CD4-positive, alpha-beta T cell treated with Interleukin-15 for 4 hours (primary cell): ENCODE results near the gene KCTD4.

Experiments used
- DNase-seq: peaks from one replicate; pipeline ENCODE4 v3.0.0-alpha.2; 2020; ENCODE audit warnings: low spot score

The KCTD4 gene

DNA sequence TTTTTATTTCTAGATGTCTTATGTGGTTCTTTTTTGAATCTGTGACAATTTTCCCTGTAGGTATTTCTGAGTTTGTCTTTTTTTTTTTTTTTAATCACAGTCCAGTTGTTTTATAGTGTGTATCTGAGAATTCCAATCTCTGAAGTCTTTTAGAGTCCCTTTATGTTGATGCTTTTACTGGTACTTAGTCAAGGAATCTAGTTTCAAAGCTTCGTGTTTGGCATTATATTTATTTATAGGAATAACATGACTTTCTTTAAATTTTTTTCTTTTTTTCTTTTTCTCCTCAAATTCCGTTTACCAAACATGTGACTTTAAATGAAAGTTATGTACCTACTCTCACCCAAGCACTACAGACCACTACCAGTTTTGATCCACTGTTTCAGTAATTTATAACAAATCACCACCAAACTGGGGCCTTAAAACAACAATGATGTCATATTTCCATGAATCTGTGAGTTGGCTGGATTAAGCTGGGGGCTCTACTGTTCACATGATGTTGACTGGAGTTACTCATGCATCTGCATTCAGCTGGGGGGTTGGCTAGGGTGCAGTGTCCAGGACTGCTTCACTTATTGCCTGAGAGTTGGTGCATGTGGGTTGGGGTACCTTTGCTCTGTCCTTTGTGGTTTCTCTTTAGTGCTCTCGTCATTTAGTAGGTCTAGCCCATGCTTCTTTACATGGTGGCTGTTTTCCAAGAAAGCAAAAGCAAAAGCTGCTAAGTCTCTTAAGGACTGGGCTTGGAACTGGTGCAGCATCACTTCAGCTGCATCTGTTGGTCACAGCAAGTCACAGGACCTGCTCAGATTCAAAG is 22.3 kb downstream of the KCTD4 start:
- DNase-seq, result no peak

DNA sequence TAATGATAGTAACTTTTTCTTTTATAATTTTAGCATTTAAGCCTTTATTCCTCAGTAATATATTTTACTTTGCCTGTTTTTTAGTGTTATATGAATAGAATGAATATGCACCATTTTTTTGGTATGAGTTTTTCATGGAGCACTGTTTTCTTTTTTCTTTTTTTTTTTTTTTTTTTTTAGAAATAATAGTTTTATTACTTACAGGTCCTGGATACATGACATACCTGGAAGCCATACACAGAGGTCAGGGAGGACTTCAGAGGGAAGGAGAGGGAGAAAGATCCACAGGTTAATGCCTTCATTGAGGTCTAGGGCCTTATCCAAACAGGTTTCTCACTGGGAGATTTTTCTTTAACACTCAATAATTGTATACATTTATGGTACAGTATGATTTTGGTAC is 26.4 kb downstream of the KCTD4 start:
- no peak for DNase-seq

DNA sequence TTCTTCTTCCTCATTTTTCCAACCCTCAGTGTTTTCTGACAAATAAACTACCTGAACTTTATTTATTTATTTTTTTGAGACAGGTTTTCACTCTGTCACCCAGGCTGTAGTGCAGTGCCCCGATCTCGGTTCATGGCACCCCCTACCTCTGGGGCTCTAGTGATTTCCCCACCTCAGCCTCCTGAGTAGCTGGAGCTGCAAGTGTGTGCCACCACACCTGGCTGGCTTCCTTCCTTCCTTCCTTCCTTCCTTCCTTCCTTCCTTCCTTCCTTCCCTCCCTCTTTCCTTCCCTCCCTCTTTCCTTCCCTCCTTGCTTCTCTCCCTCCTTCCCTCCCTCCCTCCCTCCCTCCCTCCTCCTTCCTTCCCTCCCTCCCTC is 32.3 kb downstream of the KCTD4 start:
- no peak for DNase-seq

DNA sequence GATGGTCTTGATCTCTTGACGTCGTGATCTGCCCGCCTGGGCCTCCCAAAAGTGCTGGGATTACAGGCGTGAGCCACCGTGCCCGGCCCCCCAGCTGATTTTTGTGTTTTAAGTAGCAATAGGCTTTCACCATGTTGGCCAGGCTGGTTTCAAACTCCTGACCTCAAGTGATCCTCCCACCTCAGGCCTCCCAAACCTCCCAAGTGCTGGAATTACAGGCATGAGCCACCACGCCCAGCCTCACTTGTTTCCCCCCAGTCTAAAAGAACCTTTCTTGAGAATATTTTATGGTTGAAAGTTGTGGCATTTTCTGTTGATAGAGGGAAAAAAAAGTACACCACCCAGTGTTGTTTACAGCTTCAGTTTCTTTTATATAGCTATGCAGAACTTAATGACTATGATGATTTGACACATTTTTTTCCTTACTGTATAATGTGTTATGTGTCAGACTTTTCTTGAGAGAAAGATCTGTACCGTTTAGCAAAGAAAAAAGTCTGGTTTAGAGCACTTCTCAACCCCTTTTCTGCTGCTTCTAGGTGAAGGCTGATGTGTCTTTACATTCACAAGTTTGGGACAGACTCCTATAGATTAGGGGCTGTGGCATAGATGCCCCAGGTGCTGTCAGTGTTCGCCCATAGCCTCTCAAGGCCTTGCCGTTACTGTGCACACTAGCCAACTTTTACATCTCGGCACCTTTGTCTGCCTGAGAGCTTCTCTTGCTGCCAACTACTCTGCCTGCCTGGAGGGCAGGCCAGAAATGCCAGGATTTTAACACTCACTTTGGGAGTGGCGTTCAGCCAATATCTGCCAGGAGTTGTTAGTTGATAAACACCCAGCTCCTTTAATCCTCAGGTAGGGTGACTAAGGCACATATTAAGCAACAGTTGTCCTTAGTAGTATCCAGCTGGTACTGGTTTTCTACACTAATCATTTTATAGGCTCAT is 33.0 kb downstream of the KCTD4 start:
- no peak for DNase-seq

DNA sequence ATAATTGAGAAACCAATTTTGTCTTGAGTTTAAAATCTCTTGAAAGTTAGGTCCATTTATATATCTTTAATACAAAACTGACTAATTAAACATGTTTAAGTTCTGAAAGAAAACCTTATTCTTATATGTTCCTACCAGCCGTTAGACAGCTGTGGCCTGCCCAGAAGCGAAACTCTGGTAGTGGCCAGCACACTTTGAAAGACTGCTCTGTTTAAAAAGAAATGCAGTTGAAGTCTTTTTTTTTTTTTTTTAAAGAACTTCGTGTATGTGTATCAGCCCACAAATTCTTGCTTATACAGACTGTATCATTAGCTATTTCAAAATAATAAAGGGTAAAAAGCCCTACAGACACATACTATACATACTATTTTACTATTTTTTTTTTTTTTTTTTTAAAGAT is 34.0 kb downstream of the KCTD4 start:
- no peak for DNase-seq

DNA sequence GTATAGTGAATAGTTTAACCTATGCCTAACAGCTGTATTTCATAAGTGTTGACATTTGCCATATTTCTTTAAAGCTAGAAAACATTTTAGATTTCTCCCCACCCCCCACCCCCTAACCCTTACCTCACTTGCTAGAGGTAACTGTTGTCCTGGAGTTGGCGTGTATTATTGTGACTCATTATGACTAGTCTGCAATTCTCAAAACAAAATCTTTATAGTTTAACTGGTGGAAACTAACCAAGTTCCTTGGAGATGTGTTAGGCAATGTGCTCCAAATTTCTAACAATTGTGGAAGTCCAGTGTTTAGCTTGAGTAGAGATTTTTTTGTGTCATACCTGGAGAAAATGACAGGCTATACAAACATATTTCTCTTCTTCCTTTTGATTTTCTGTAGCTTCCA is 38.0 kb downstream of the KCTD4 start:
- no peak for DNase-seq

DNA sequence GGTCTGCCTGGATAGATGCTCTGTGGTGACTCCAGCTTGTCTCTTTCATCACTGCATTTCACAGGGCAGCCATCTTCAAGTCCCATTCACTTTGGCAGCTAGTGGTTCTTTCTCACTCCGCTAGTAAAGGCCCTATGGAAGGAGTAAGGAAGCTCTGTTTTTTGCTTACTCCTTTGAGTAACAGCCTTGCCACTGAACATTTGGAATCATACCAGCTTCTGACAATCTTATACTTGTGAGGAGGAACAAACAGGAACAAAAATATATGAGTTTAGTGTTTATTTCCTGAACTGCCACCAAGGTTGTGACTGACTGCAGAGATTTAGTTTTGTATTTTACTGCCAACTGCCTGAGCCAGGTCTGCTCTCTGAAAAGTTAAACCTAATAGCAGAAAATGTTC is 38.7 kb downstream of the KCTD4 start:
- no peak for DNase-seq

DNA sequence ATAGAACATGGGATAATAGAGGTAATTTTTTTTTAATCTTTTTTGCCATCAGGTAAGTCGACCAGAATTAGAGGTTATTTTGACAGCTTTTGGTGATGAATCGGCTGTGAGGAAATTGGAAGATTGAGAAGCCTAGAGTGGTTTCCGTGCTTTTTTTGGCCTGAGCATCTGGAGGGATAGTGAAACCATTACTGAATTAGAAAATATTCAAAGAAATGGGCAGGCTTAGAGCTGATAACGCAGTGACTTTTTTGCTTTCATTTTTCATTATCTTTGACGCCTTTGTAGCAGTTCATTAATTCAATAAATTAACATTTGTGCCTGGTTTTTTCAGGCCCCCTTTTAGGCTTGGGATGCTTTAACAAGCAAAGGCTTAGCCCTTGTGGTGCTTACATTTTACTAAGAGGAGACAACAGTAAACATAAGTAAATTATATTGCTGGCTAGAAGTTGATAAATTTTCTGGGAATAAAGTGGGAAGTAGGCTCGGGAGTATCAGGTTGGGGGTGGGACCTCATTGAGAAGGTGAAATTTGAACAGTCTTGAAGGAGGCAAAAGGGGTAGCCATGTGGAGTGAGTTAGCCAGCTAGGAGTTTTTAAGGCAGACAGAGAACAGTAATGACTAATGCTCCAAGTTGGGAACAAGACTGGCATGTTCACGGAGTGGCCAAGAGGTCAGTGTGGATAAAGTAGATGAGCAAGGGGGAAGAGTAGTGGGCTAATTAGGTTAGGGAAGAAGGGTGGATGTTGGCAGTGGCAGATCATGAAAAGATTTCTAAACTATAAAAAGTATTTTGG is 44.1 kb downstream of the KCTD4 start:
- DNase-seq, result no peak

DNA sequence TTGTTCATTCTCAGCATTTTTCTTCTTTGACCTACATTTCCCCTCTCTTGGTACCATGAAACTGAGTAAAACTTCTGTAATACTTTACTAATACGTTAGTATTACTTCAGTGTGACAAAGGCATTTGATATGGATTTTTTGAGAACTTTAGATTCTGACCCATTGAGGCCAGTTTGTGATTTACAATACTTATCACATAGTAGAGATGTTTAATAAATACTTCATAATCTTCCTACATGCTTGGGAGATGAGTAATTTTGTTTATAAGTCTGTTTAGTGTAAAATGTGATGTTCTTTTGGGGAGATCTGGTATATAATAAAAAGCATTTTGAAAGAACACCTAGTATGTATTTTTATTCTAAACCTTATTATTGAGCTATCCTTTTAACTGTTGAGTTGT is 50.9 kb downstream of the KCTD4 start:
- DNase-seq, result no peak

DNA sequence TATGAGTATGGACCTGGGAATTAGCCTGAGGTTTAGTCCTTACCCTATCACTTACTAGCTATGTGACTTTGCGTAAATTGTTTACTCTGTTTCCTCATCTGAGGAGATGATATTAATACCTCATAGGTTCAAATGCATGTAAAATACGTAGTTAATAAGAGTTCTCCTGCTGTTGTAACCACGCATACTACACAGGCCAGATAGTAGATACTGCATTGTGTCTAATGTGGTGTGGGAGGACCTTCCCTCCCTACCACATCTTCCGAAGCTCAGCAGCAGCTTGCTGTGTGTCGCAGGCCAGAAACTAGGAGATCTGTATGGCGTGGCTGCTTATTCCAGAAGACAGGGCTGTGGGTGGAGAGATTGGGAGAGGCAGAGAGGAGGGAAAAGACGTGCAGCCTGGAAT is 57.5 kb downstream of the KCTD4 start:
- DNase-seq, result no peak
